HCT116 (cell line): ENCODE results near the gene PI4KA. TPM values are rescaled to one million over a fixed set of nuclear protein-coding genes. Genes with fewer than 3 reads are reported as not detected.
A peak's percentile ranks its signal among the peaks of the same experiment; 100 is the strongest.

ENCODE experiments used
- ATAC-seq: fragments of 200-7000 bp; cut with Tn5 transposase; 2 replicates; pipeline ENCODE4 v1.9.1; 2020; ENCODE audit warnings: mild to moderate bottlenecking, moderate library complexity
- Bru-seq: library from RNA; stranded (reverse); fragments of 400-500 nt; gene quantifications from one replicate; lab custom pipeline; 2021; lab: Mats Ljungman, UMichigan
- BruChase-seq, 2 experiments: library from RNA; stranded (reverse); fragments of 400-500 nt; gene quantifications; one replicate each; lab custom pipeline; 2021; lab: Mats Ljungman, UMichigan
- BruUV-seq: library from RNA; stranded (reverse); fragments of 400-500 nt; replicated peaks from 2 replicates; lab custom pipeline; 2021; lab: Mats Ljungman, UMichigan
- CTCF ChIA-PET: fragments of 300-600 bp; sonication (Branson Sonifier 250); formaldehyde crosslinking; loops from one replicate; lab custom pipeline; 2021; ENCODE audit warnings: antibody characterized with exemption; lab: Charles Lee
- POLR2A ChIA-PET: fragments of 300-600, 350-600 bp; sonication (Branson Sonifier 250); formaldehyde crosslinking; loops from one replicate; lab custom pipeline; 2021; ENCODE audit warnings: antibody characterized with exemption; lab: Charles Lee
- RAD21 ChIA-PET, 2 experiments: fragments of 300-600 bp; sonication (Branson Sonifier 250); formaldehyde crosslinking; loops; one replicate each; lab custom pipeline; 2023; ENCODE audit warnings: low total read pairs in 2 of 2; ENCODE audit not compliant: uncharacterized antibody in 2 of 2, unreplicated experiment in 2 of 2, low non-redundant PET in 1 of 2; lab: Charles Lee
- DNase-seq: peaks from one replicate; pipeline ENCODE4 v3.0.0-alpha.2; 2010; ENCODE audit warnings: low read depth, low spot score
- H2AFZ ChIP-seq: fragments of 200-600 bp; shearing (Covaris generic), sonication (generic); 2 replicates; pipeline ENCODE4 v1.6.1; 2017; ENCODE audit warnings: low read depth, mixed run types, mixed read lengths, antibody characterized with exemption, low read length; ENCODE audit not compliant: poor library complexity, severe bottlenecking
- H3K27ac ChIP-seq: 2 replicates; pipeline ENCODE4 v1.5.1; 2012; ENCODE audit warnings: low read depth, low read length
- H3K27me3 ChIP-seq: fragments of 200-600 bp; sonication (generic); 2 replicates; pipeline ENCODE4 v1.6.1; 2016; ENCODE audit warnings: mixed run types, low read length, mixed read lengths; ENCODE audit not compliant: insufficient read depth
- H3K36me3 ChIP-seq, 2 experiments: fragments of 200-500 bp in 1 of 2; fragments of 200-600 bp in 1 of 2; sonication (Bioruptor generic) in 1 of 2; sonication (generic) in 1 of 2; 2 replicates each; pipeline versions ENCODE4 v1.5.1 to v1.6.1; 2014 to 2016; ENCODE audit warnings: low read length in 2 of 2, inconsistent platforms in 1 of 2, mixed read lengths in 1 of 2, mixed run types in 1 of 2; ENCODE audit not compliant: insufficient read depth in 2 of 2, control insufficient read depth in 1 of 2
- H3K4me1 ChIP-seq, 2 experiments: fragments of 200-600 bp in 1 of 2; sonication (generic) in 1 of 2; 2 replicates each; pipeline versions ENCODE4 v1.5.1 to v1.6.1; 2012 to 2017; ENCODE audit warnings: low read length in 2 of 2, inconsistent platforms in 1 of 2, mild to moderate bottlenecking in 1 of 2, mixed read lengths in 1 of 2, mixed run types in 1 of 2, moderate library complexity in 1 of 2; ENCODE audit not compliant: insufficient read depth in 2 of 2, control insufficient read depth in 1 of 2
- H3K4me2 ChIP-seq: fragments of 200-600 bp; sonication (generic); 2 replicates; pipeline ENCODE4 v1.6.1; 2017; ENCODE audit warnings: mixed run types, low read length, mixed read lengths
- H3K4me3 ChIP-seq, 2 experiments: fragments of 200-600 bp in 1 of 2; sonication (generic) in 1 of 2; replicated peaks in 1 of 2; 2 replicates each; pipeline ENCODE4 v1.5.1; 2011 to 2016; ENCODE audit warnings: low read length in 2 of 2, control low read depth in 1 of 2, low read depth in 1 of 2, mild to moderate bottlenecking in 1 of 2, mixed read lengths in 1 of 2, mixed run types in 1 of 2
- H3K79me2 ChIP-seq: fragments of 200-600 bp; sonication (generic); 2 replicates; pipeline ENCODE4 v1.6.1; 2017; ENCODE audit warnings: mild to moderate bottlenecking, mixed run types, low read length, moderate library complexity, mixed read lengths; ENCODE audit not compliant: insufficient read depth
- H3K9ac ChIP-seq: fragments of 200-600 bp; sonication (generic); 2 replicates; pipeline ENCODE4 v1.6.1; 2016; ENCODE audit warnings: low read length, mixed read lengths
- H3K9me2 ChIP-seq: fragments of 200-600 bp; sonication (generic), shearing (Covaris generic); 2 replicates; pipeline ENCODE4 v1.6.1; 2017; ENCODE audit warnings: mixed run types, mild to moderate bottlenecking, moderate library complexity; ENCODE audit not compliant: insufficient read depth
- H3K9me3 ChIP-seq, 2 experiments: fragments of 200-500 bp in 1 of 2; fragments of 200-600 bp in 1 of 2; sonication (Bioruptor generic) in 1 of 2; sonication (generic) in 1 of 2; 2 replicates each; pipeline ENCODE4 v1.6.1; 2014 to 2017; ENCODE audit warnings: low read length in 2 of 2, mixed read lengths in 2 of 2, inconsistent platforms in 1 of 2, low read depth in 1 of 2, mild to moderate bottlenecking in 1 of 2, mixed run types in 1 of 2, moderate library complexity in 1 of 2; ENCODE audit not compliant: control insufficient read depth in 1 of 2, insufficient read depth in 1 of 2
- H4K20me1 ChIP-seq: fragments of 200-600 bp; sonication (generic), shearing (Covaris generic); 2 replicates; pipeline ENCODE4 v1.6.1; 2017; ENCODE audit warnings: mixed run types, mild to moderate bottlenecking, moderate library complexity; ENCODE audit not compliant: insufficient read depth
- EGR1 ChIP-seq: IDR thresholded peaks from 2 replicates; pipeline ENCODE4 v1.6.1; 2012; ENCODE audit warnings: low read depth
- FOSL1 ChIP-seq: IDR thresholded peaks from 2 replicates; pipeline ENCODE4 v1.6.1; 2012; ENCODE audit warnings: low read depth
- JUND ChIP-seq: IDR thresholded peaks from 2 replicates; pipeline ENCODE4 v1.6.1; 2012
- POLR2A ChIP-seq: IDR thresholded peaks from 2 replicates; pipeline ENCODE4 v1.7.0; 2011; ENCODE audit warnings: borderline replicate concordance; ENCODE audit not compliant: insufficient read depth, insufficient read length; ENCODE audit errors: extremely low read depth
- POLR2AphosphoS5 ChIP-seq: IDR thresholded peaks from 2 replicates; pipeline ENCODE4 v1.6.1; 2011; ENCODE audit warnings: mild to moderate bottlenecking, low read depth, low read length, moderate library complexity
- SIN3A ChIP-seq: IDR thresholded peaks from 2 replicates; pipeline ENCODE4 v1.6.1; 2012; ENCODE audit warnings: low read depth
- SP1 ChIP-seq: IDR thresholded peaks from 2 replicates; pipeline ENCODE4 v1.6.1; 2012; ENCODE audit warnings: low read depth
- TCF7L2 ChIP-seq: IDR thresholded peaks from 2 replicates; pipeline ENCODE4 v1.7.0; 2011; ENCODE audit warnings: borderline replicate concordance, inconsistent platforms; ENCODE audit not compliant: insufficient read depth, insufficient read length; ENCODE audit errors: extremely low read depth
- YY1 ChIP-seq: IDR thresholded peaks from 2 replicates; pipeline ENCODE4 v1.6.1; 2011; ENCODE audit warnings: low read length, low read depth, moderate library complexity, mild to moderate bottlenecking; ENCODE audit not compliant: insufficient replicate concordance; ENCODE audit errors: extremely low read depth
- ZFX ChIP-seq: fragments of 450-650 bp; IDR thresholded peaks from 2 replicates; pipeline ENCODE4 v1.6.1; 2017
- intact Hi-C: fragments of 100-400 bp; cut with micrococcal nuclease; formaldehyde crosslinking; loops from 2 replicates; pipeline ENCODE4 v1.10.0; 2022
- long read RNA-seq: library from polyadenylated mRNA; unstranded; transcript quantifications from one replicate; pipeline ENCODE4 v2.0.0, GENCODE V29; 2021; ENCODE audit not compliant: unreplicated experiment
- polyA plus RNA-seq: library from polyadenylated mRNA; unstranded; fragments of >200 nt; gene quantifications from 2 replicates; pipeline ENCODE4 v1.2.1, GENCODE V29; 2012; ENCODE audit warnings: missing spikeins
- total RNA-seq: library from RNA; stranded (reverse); gene quantifications from one replicate; pipeline ENCODE4 v1.2.1, GENCODE V29; 2021; ENCODE audit not compliant: unreplicated experiment
- TF ChIP-seq, protein P1 (sequence below): IDR thresholded peaks from 2 replicates; pipeline ENCODE4 v1.6.1; 2012
- TF ChIP-seq, protein P2 (sequence below): IDR thresholded peaks from 2 replicates; pipeline ENCODE4 v1.6.1; 2012
- TF ChIP-seq, protein P3 (sequence below): IDR thresholded peaks from 2 replicates; pipeline ENCODE4 v1.6.1; 2011; ENCODE audit warnings: mild to moderate bottlenecking, low read length, moderate library complexity; ENCODE audit not compliant: insufficient replicate concordance; ENCODE audit errors: extremely low read depth

PI4KA gene
- 59.6 TPM for total RNA-seq
- 44.0 and 48.4 TPM in 2 replicates for polyA plus RNA-seq
- Bru-seq, nascent RNA = percentile 64 among the genes with signal in this experiment
- BruChase-seq, experiment 1, labeled RNA remaining after a 6-hour chase = percentile 70 among the genes with signal in this experiment
- percentile 64 among the genes with signal in this experiment for BruChase-seq, experiment 2, labeled RNA remaining after a 2-hour chase
- long read RNA-seq, full-length matches to known transcripts = 4 of 65 reads
- long read RNA-seq, partial matches to known transcripts = 45 of 65 reads
- long read RNA-seq, other reads (novel, unspliced or antisense) = 16 of 65 reads

DNA sequence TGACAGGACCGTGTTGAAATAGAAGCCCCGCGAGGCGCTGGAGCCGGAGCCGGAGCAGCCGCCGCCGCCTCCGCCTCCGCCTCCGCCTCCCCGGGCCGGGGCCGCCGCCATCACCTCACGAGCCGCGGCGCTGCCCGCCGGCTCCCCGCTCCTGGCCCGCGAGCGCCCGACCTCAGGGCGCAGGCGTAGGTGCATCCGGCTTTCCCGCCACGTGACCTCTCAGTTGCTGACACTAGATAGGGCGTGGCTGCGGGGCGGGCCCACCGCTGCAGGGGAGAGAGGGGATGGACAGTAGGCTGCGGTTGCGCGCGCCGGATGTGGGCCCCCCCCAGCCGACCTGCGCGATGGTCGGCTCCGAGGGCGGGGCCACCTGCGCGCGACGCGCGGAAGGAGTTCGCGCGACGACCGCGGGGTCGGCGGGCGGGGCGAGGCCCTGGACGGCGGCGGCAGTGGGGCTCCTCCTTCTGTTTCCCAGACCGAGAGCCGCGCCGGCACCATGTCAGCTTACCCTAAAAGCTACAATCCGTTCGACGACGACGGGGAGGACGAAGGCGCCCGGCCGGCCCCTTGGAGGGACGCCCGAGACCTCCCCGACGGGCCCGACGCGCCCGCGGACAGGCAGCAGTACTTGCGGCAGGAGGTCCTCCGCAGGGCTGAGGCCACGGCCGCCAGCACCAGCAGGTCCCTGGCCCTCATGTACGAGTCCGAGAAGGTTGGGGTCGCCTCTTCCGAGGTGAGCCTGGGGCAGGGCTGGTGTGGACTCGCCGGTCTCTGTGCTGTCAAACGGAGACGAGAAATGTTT, at the start of gene PI4KA, which contains the start of gene SNAP29:
Gene PI4KA, minus strand, starts transcription at position 197 of the 802 bp plus-strand sequence. Its CDS starts 86 bp downstream, at position 111.
Gene SNAP29, plus strand, starts transcription at position 393 of the 802 bp plus-strand sequence. Its CDS starts 104 bp downstream, at position 497.
- POLR2A ChIA-PET = interaction anchor here (0.7 kb wide), 1 partner anchor 13 kb away, joined by 3 read pairs; no protein-coding TSS in a partner anchor
- H3K79me2 ChIP-seq = peaks cover 44% of the 10 kb centered on the region
- no peaks in the 10 kb centered on the region for H3K27me3 ChIP-seq
- H3K27ac ChIP-seq = peak within 1 kb of the TSS; percentile 80
- no peaks in the 10 kb centered on the region; the same call in 1 of the 2 replicates for H4K20me1 ChIP-seq
- RAD21 ChIA-PET = no interaction called here
- ATAC-seq = peak; percentile 93
- no TSS peak for BruUV-seq
- intact Hi-C loops = no loop called here
- peak; percentile 93 for DNase-seq
- H3K4me3 ChIP-seq = peak within 1 kb of the TSS; percentile 88 to 99
- H3K9ac ChIP-seq = peak within 1 kb of the TSS; percentile 88
- TF ChIP-seq, protein P1, sequence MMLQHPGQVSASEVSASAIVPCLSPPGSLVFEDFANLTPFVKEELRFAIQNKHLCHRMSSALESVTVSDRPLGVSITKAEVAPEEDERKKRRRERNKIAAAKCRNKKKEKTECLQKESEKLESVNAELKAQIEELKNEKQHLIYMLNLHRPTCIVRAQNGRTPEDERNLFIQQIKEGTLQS = no peak
- peak; percentile 72 for TF ChIP-seq SIN3A
- peak; percentile 70 for TF ChIP-seq TCF7L2
- TF ChIP-seq, protein P2, sequence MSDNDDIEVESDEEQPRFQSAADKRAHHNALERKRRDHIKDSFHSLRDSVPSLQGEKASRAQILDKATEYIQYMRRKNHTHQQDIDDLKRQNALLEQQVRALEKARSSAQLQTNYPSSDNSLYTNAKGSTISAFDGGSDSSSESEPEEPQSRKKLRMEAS = peak; percentile 96
- TF ChIP-seq POLR2A = peak; percentile 40
- TF ChIP-seq JUND = peak; percentile 83
- peak; percentile 94 for TF ChIP-seq SP1
- TF ChIP-seq POLR2AphosphoS5 = peak; percentile 61
- TF ChIP-seq, protein P3, sequence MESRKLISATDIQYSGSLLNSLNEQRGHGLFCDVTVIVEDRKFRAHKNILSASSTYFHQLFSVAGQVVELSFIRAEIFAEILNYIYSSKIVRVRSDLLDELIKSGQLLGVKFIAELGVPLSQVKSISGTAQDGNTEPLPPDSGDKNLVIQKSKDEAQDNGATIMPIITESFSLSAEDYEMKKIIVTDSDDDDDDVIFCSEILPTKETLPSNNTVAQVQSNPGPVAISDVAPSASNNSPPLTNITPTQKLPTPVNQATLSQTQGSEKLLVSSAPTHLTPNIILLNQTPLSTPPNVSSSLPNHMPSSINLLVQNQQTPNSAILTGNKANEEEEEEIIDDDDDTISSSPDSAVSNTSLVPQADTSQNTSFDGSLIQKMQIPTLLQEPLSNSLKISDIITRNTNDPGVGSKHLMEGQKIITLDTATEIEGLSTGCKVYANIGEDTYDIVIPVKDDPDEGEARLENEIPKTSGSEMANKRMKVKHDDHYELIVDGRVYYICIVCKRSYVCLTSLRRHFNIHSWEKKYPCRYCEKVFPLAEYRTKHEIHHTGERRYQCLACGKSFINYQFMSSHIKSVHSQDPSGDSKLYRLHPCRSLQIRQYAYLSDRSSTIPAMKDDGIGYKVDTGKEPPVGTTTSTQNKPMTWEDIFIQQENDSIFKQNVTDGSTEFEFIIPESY = peak; percentile 61
- no peak for TF ChIP-seq EGR1
- peak; percentile 52 for TF ChIP-seq YY1
- TF ChIP-seq ZFX = peak; percentile 83
- no peak for TF ChIP-seq FOSL1
- CTCF ChIA-PET = interaction anchor here (1.6 kb wide), 1 partner anchor 27 kb away, joined by 5 read pairs; no protein-coding TSS in a partner anchor
- no peaks in the 10 kb centered on the region for H3K9me2 ChIP-seq
- no peak within 1 kb of the TSS for H2AFZ ChIP-seq
- H3K4me1 ChIP-seq = peaks cover 14 to 17% of the 10 kb centered on the region in 2 experiments
- H3K36me3 ChIP-seq = 0 out of 4 replicates have a peak, but pooled peaks cover 0 to 6% of the 10 kb centered on the region in 2 experiments
- peak within 1 kb of the TSS; percentile 75 for H3K4me2 ChIP-seq
- H3K9me3 ChIP-seq = no peaks in the 10 kb centered on the region
